IMR-90 (cell line): ENCODE results near the gene ABAT. TPM values are rescaled to one million over a fixed set of nuclear protein-coding genes. Genes with fewer than 3 reads are reported as not detected.

ENCODE experiments used
- ATAC-seq: fragments of 200-7000 bp; cut with Tn5 transposase; 2 replicates; pipeline ENCODE4 v1.9.1; 2020; ENCODE audit warnings: low read depth, mild to moderate bottlenecking, moderate library complexity
- BruUV-seq: library from RNA; stranded (reverse); fragments of 400-500 nt; replicated peaks from 2 replicates; lab custom pipeline; 2021; lab: Mats Ljungman, UMichigan
- CTCF ChIA-PET: fragments of 300-600 bp; formaldehyde crosslinking; extraction: SDS; loops from one replicate; lab custom pipeline; 2021; ENCODE audit warnings: antibody characterized with exemption; lab: Yijun Ruan, JAX
- POLR2A ChIA-PET: fragments of 300-600 bp; sonication (Branson Sonifier 250); formaldehyde crosslinking; loops from one replicate; lab custom pipeline; 2022; ENCODE audit warnings: antibody characterized with exemption; ENCODE audit not compliant: unreplicated experiment; lab: Charles Lee
- DNase-seq: peaks from one replicate; pipeline ENCODE4 v3.0.0; 2013
- H2AFZ ChIP-seq: replicated peaks from 2 replicates; pipeline ENCODE3; 2013; ENCODE audit warnings: low read length, mild to moderate bottlenecking; ENCODE audit not compliant: poor library complexity
- H2AK5ac ChIP-seq: 2 replicates; pipeline ENCODE4 v1.6.1; 2013; ENCODE audit warnings: low read depth, low read length, inconsistent platforms
- H2AK9ac ChIP-seq: replicated peaks from 2 replicates; pipeline ENCODE3; 2013; ENCODE audit warnings: mild to moderate bottlenecking, low read depth, low read length, moderate library complexity; ENCODE audit not compliant: poor library complexity
- H2BK120ac ChIP-seq: 2 replicates; pipeline ENCODE4 v1.6.1; 2013; ENCODE audit warnings: low read depth, low read length, inconsistent platforms
- H2BK15ac ChIP-seq: 3 replicates; pipeline ENCODE4 v1.6.1; 2013; ENCODE audit warnings: low read depth, low read length, inconsistent platforms
- H2BK20ac ChIP-seq: 2 replicates; pipeline ENCODE4 v1.6.1; 2013; ENCODE audit warnings: low read depth, mild to moderate bottlenecking, inconsistent platforms, low read length, moderate library complexity
- H2BK5ac ChIP-seq: 2 replicates; pipeline ENCODE4 v1.6.1; 2013; ENCODE audit warnings: mild to moderate bottlenecking, low read depth, low read length, inconsistent platforms; ENCODE audit not compliant: poor library complexity, severe bottlenecking
- H3K14ac ChIP-seq: replicated peaks from 2 replicates; pipeline ENCODE4 v1.6.1; 2013; ENCODE audit warnings: low read depth, low read length, inconsistent platforms
- H3K18ac ChIP-seq: 2 replicates; pipeline ENCODE4 v1.6.1; 2013; ENCODE audit warnings: low read depth, low read length, control low read depth
- H3K23ac ChIP-seq: 2 replicates; pipeline ENCODE4 v1.6.1; 2013; ENCODE audit warnings: low read depth, low read length, inconsistent platforms
- H3K27ac ChIP-seq: 2 replicates; pipeline ENCODE4 v1.5.1; 2013; ENCODE audit warnings: mild to moderate bottlenecking, control low read depth, low read length; ENCODE audit not compliant: insufficient read depth
- H3K27me3 ChIP-seq: 2 replicates; pipeline ENCODE4 v1.6.1; 2013; ENCODE audit warnings: low read length; ENCODE audit not compliant: control insufficient read depth, insufficient read depth
- H3K36me3 ChIP-seq: 2 replicates; pipeline ENCODE4 v1.6.1; 2013; ENCODE audit warnings: low read length, mixed read lengths; ENCODE audit not compliant: control insufficient read depth, insufficient read depth
- H3K4ac ChIP-seq: 2 replicates; pipeline ENCODE4 v1.6.1; 2013; ENCODE audit warnings: low read depth, low read length, inconsistent platforms
- H3K4me1 ChIP-seq: 2 replicates; pipeline ENCODE4 v1.6.1; 2013; ENCODE audit warnings: low read length, mixed read lengths; ENCODE audit not compliant: control insufficient read depth, insufficient read depth
- H3K4me2 ChIP-seq: 2 replicates; pipeline ENCODE4 v1.6.1; 2013; ENCODE audit warnings: low read depth, mild to moderate bottlenecking, control low read depth, low read length, moderate library complexity
- H3K4me3 ChIP-seq: 2 replicates; pipeline ENCODE4 v1.5.1; 2013; ENCODE audit warnings: low read depth, mild to moderate bottlenecking, control low read depth, low read length, moderate library complexity; ENCODE audit not compliant: insufficient read depth
- H3K56ac ChIP-seq: 2 replicates; pipeline ENCODE4 v1.6.1; 2013; ENCODE audit warnings: low read length, inconsistent platforms; ENCODE audit not compliant: insufficient read depth; ENCODE audit errors: extremely low read depth
- H3K79me1 ChIP-seq, 2 experiments: 2 replicates each; pipeline ENCODE4 v1.6.1; 2013; ENCODE audit warnings: low read length in 2 of 2, inconsistent platforms in 1 of 2, low read depth in 1 of 2
- H3K9ac ChIP-seq: 2 replicates; pipeline ENCODE4 v1.6.1; 2013; ENCODE audit warnings: low read depth, low read length, control low read depth
- H3K9me1 ChIP-seq: 2 replicates; pipeline ENCODE4 v1.6.1; 2013; ENCODE audit warnings: low read length, inconsistent platforms; ENCODE audit not compliant: insufficient read depth
- H3K9me3 ChIP-seq: 2 replicates; pipeline ENCODE4 v1.6.1; 2013; ENCODE audit warnings: low read length; ENCODE audit not compliant: control insufficient read depth, insufficient read depth
- H4K20me1 ChIP-seq: 2 replicates; pipeline ENCODE4 v1.6.1; 2013; ENCODE audit warnings: low read length, inconsistent platforms; ENCODE audit not compliant: insufficient read depth
- H4K5ac ChIP-seq: 2 replicates; pipeline ENCODE4 v1.6.1; 2013; ENCODE audit warnings: mild to moderate bottlenecking, low read depth, low read length, control low read depth
- H4K8ac ChIP-seq, 2 experiments: 2 replicates each; pipeline ENCODE4 v1.6.1; 2013; ENCODE audit warnings: low read depth in 2 of 2, low read length in 2 of 2, control low read depth in 1 of 2, inconsistent platforms in 1 of 2
- H4K91ac ChIP-seq: 2 replicates; pipeline ENCODE4 v1.6.1; 2013; ENCODE audit warnings: low read depth, low read length, inconsistent platforms; ENCODE audit not compliant: insufficient read depth
- BHLHE40 ChIP-seq: fragments of 150-350 bp; IDR thresholded peaks from 2 replicates; pipeline ENCODE4 v1.6.1; 2016; ENCODE audit warnings: mild to moderate bottlenecking, low read depth, low read length
- CEBPB ChIP-seq: IDR thresholded peaks from 2 replicates; pipeline ENCODE4 v1.6.1; 2012; ENCODE audit warnings: low read depth, low read length, improper control_type of control experiment
- CHD1 ChIP-seq: IDR thresholded peaks from 2 replicates; pipeline ENCODE4 v1.6.1; 2012; ENCODE audit warnings: low read depth, low read length, improper control_type of control experiment
- FOS ChIP-seq: fragments of 150-350 bp; IDR thresholded peaks from 2 replicates; pipeline ENCODE4 v1.6.1; 2016; ENCODE audit warnings: low read depth, low read length
- MAFK ChIP-seq: IDR thresholded peaks from 2 replicates; pipeline ENCODE4 v1.6.1; 2012; ENCODE audit warnings: low read depth, low read length, improper control_type of control experiment
- MAZ ChIP-seq: IDR thresholded peaks from 2 replicates; pipeline ENCODE4 v1.6.1; 2012; ENCODE audit warnings: low read depth, mild to moderate bottlenecking, low read length, improper control_type of control experiment, moderate library complexity, borderline replicate concordance
- MXI1 ChIP-seq: IDR thresholded peaks from 2 replicates; pipeline ENCODE4 v1.6.1; 2012; ENCODE audit warnings: low read depth, mild to moderate bottlenecking, low read length, moderate library complexity, borderline replicate concordance
- NFE2L2 ChIP-seq: fragments of 150-350 bp; IDR thresholded peaks from 2 replicates; pipeline ENCODE4 v1.6.1; 2016; ENCODE audit warnings: low read depth, mild to moderate bottlenecking, low read length
- POLR2A ChIP-seq: IDR thresholded peaks from 2 replicates; pipeline ENCODE4 v1.6.1; 2012; ENCODE audit warnings: mild to moderate bottlenecking, low read depth, low read length
- RAD21 ChIP-seq: IDR thresholded peaks from 2 replicates; pipeline ENCODE4 v1.6.1; 2012; ENCODE audit warnings: low read length, improper control_type of control experiment
- RCOR1 ChIP-seq: IDR thresholded peaks from 2 replicates; pipeline ENCODE4 v1.6.1; 2012; ENCODE audit warnings: mild to moderate bottlenecking, low read length, improper control_type of control experiment; ENCODE audit not compliant: insufficient replicate concordance
- RFX5 ChIP-seq: IDR thresholded peaks from 2 replicates; pipeline ENCODE4 v1.8.0; 2012; ENCODE audit warnings: low read depth, mild to moderate bottlenecking, low read length, moderate library complexity
- SMC3 ChIP-seq: fragments of 150-350 bp; IDR thresholded peaks from 2 replicates; pipeline ENCODE4 v1.6.1; 2016; ENCODE audit warnings: low read depth, mild to moderate bottlenecking, antibody characterized with exemption, low read length, moderate library complexity
- WGBS, 2 experiments: methylation state at CpG; one replicate each; pipeline versions ENCODE4 v1.1.5 to v1.1.7; 2013; ENCODE audit warnings: missing lambda C conversion rate in 2 of 2; ENCODE audit not compliant: insufficient read length in 1 of 2; ENCODE audit errors: extremely low coverage in 2 of 2; 5-methylcytosine and 5-hydroxymethylcytosine counted together
- dilution Hi-C: fragments of 300-500 bp; cut with HindIII; formaldehyde crosslinking; loops from one replicate; pipeline ENCODE4 v1.14.3; 2018; ENCODE audit warnings: low sequenced_read_pairs; ENCODE audit not compliant: unreplicated experiment
- in situ Hi-C: fragments of 300-500 bp; cut with MboI; formaldehyde crosslinking; loops from 3 replicates; pipeline ENCODE4 v1.14.3; 2019; ENCODE audit warnings: low sequenced_read_pairs, inconsistent platforms, mixed read lengths
- intact Hi-C: fragments of 100-400 bp; cut with micrococcal nuclease; formaldehyde crosslinking; loops from 2 replicates; pipeline ENCODE4 v1.10.0; 2022
- polyA plus RNA-seq, 3 experiments: library from polyadenylated mRNA; depleted of rRNA; stranded (reverse); fragments of >200 nt; gene quantifications; 2 replicates each; pipeline ENCODE4 v1.2.3, GENCODE V29; 2012; ENCODE audit warnings: low replicate concordance in 1 of 3
- total RNA-seq: library from RNA; depleted of rRNA; stranded (reverse); fragments of >200 nt; gene quantifications from 2 replicates; pipeline ENCODE4 v1.2.3, GENCODE V29; 2012
- TF ChIP-seq, protein P1 (sequence below): conservative IDR thresholded peaks from 2 replicates; pipeline ENCODE4 v1.5.1; 2012; ENCODE audit warnings: mild to moderate bottlenecking, low read depth, low read length, improper control_type of control experiment
- TF ChIP-seq, protein P2 (sequence below): fragments of 150-350 bp; IDR thresholded peaks from 2 replicates; pipeline ENCODE4 v1.6.1; 2016; ENCODE audit warnings: low read depth, mild to moderate bottlenecking, low read length, moderate library complexity, borderline replicate concordance
- TF ChIP-seq, protein P3 (sequence below): fragments of 150-350 bp; IDR thresholded peaks from 2 replicates; pipeline ENCODE4 v1.6.1; 2017; ENCODE audit warnings: mild to moderate bottlenecking, antibody characterized with exemption, low read length, low read depth

The ABAT gene
- total and polyA plus RNA-seq, 2 of the 4 experiments (the other 2 are of a cell fraction): 4.5 to 6.9 TPM

DNA sequence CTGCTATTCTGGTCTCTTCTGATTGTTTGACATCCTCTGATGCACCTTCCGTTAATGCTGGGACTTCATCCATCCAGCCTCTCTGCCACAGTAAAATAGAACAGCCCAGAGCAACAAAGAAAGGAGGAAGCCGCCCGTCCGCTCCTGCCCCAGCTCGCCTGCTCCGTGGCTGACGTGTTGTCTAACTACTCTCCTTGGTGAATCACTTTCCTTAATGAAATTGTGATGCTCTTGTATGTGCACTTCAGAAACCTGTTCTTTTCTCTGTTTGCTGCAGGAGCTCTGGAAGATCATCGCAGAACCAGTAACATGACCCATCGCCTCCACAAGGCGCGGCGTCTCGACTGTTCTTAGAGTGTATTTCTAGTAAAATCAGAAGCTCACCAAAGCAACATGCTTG is 28.6 kb upstream of the ABAT start:
- Histone ChIP-seq H3K23ac (no peak overlapping the region), H2BK20ac (no peak overlapping the region), H2AK9ac (no peak overlapping the region), H3K36me3 (peaks cover 64% of the 10 kb centered on the region), H3K4me1 (no peaks in the 10 kb centered on the region), H2BK15ac (no peak overlapping the region), H4K91ac (no peak overlapping the region), H3K9me3 (no peaks in the 10 kb centered on the region), H3K18ac (no peak overlapping the region), H3K27me3 (no peaks in the 10 kb centered on the region), H4K20me1 (no peaks in the 10 kb centered on the region), H2BK5ac (no peak overlapping the region), H2BK120ac (no peak overlapping the region), H3K9ac (no peak overlapping the region), H4K5ac (no peak overlapping the region), H3K4me2 (no peak overlapping the region), H2AK5ac (no peak overlapping the region), H3K9me1 (no peaks in the 10 kb centered on the region), H3K79me1 (no peaks in the 10 kb centered on the region), H3K4me3 (no peak overlapping the region), H2AFZ (no peak overlapping the region), H3K4ac (no peak overlapping the region), H3K14ac (no peak overlapping the region), H3K27ac (no peak overlapping the region), H3K56ac (no peak overlapping the region), H4K8ac (no peak overlapping the region)
- 73% methylated on average over 3 of the region's 13 CpGs; no CpG with 5 or more reads in 1 of the 2 experiments for WGBS, 2 experiments
- TF ChIP-seq POLR2A (no peak), CEBPB (no peak), NFE2L2 (no peak), RAD21 (no peak), FOS (no peak), SMC3 (no peak), CHD1 (no peak), RFX5 (no peak), MXI1 (no peak), MAZ (no peak), MAFK (no peak), BHLHE40 (no peak), RCOR1 (no peak)
- TF ChIP-seq, protein P1, sequence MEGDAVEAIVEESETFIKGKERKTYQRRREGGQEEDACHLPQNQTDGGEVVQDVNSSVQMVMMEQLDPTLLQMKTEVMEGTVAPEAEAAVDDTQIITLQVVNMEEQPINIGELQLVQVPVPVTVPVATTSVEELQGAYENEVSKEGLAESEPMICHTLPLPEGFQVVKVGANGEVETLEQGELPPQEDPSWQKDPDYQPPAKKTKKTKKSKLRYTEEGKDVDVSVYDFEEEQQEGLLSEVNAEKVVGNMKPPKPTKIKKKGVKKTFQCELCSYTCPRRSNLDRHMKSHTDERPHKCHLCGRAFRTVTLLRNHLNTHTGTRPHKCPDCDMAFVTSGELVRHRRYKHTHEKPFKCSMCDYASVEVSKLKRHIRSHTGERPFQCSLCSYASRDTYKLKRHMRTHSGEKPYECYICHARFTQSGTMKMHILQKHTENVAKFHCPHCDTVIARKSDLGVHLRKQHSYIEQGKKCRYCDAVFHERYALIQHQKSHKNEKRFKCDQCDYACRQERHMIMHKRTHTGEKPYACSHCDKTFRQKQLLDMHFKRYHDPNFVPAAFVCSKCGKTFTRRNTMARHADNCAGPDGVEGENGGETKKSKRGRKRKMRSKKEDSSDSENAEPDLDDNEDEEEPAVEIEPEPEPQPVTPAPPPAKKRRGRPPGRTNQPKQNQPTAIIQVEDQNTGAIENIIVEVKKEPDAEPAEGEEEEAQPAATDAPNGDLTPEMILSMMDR: no peak
- TF ChIP-seq, protein P2, sequence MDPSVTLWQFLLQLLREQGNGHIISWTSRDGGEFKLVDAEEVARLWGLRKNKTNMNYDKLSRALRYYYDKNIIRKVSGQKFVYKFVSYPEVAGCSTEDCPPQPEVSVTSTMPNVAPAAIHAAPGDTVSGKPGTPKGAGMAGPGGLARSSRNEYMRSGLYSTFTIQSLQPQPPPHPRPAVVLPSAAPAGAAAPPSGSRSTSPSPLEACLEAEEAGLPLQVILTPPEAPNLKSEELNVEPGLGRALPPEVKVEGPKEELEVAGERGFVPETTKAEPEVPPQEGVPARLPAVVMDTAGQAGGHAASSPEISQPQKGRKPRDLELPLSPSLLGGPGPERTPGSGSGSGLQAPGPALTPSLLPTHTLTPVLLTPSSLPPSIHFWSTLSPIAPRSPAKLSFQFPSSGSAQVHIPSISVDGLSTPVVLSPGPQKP: no peak
- TF ChIP-seq, protein P3, sequence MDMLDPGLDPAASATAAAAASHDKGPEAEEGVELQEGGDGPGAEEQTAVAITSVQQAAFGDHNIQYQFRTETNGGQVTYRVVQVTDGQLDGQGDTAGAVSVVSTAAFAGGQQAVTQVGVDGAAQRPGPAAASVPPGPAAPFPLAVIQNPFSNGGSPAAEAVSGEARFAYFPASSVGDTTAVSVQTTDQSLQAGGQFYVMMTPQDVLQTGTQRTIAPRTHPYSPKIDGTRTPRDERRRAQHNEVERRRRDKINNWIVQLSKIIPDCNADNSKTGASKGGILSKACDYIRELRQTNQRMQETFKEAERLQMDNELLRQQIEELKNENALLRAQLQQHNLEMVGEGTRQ: no peak
- ChIA-PET CTCF (no interaction called here), POLR2A (no interaction called here)
- dilution Hi-C loops: no loop called here
- DNase-seq (no peak), ATAC-seq (no peak)
- in situ Hi-C loops: loop anchor here (5.0 kb wide), 1 partner anchor 79 kb away; no protein-coding TSS in a partner anchor
- BruUV-seq: no TSS peak
- intact Hi-C loops: no loop called here
